Fibroblast of pulmonary artery (primary cell): ENCODE results near the gene DYNLT2.

Experiments
- DNase-seq: peaks from one replicate; pipeline ENCODE4 v3.0.0-alpha.2; 2010; ENCODE audit warnings: low read depth
- H3K4me3 ChIP-seq: replicated peaks from 2 replicates; pipeline ENCODE4 v1.5.1; 2011; ENCODE audit warnings: low read depth, mild to moderate bottlenecking, control low read depth, low read length, moderate library complexity
- CTCF ChIP-seq: IDR thresholded peaks from 2 replicates; pipeline ENCODE4 v1.5.1; 2011; ENCODE audit warnings: mild to moderate bottlenecking, control low read depth, low read length, inconsistent platforms; ENCODE audit errors: missing control alignments

The DYNLT2 gene

GRCh38 chr6:169738204-169738975 lies 13.0 kb downstream of the DYNLT2 start:
- no peak for DNase-seq
- no peak overlapping the region for H3K4me3 ChIP-seq
- no peak for TF ChIP-seq CTCF

- no peak overlapping the region for H3K4me3 ChIP-seq
- no peak for TF ChIP-seq CTCF
- DNase-seq = no peak
Measured at GRCh38 chr6:169729961-169730360, 21.4 kb downstream of the DYNLT2 start.

- no peak overlapping the region for H3K4me3 ChIP-seq
- no peak for TF ChIP-seq CTCF
- no peak for DNase-seq
Measured at GRCh38 chr6:169726963-169727362, 24.4 kb downstream of the DYNLT2 start.

GRCh38 chr6:169726049-169726400 lies 25.3 kb downstream of the DYNLT2 start:
- TF ChIP-seq CTCF = no peak
- no peak overlapping the region for H3K4me3 ChIP-seq
- no peak for DNase-seq

GRCh38 chr6:169725125-169726048 lies 26.0 kb downstream of the DYNLT2 start:
- DNase-seq = peak; percentile 84
- no peak for TF ChIP-seq CTCF
- peak overlapping the region; percentile 57 for H3K4me3 ChIP-seq

GRCh38 chr6:169724494-169725124 lies 26.8 kb downstream of the DYNLT2 start, which contains the start of gene PHF10:
TSS of gene PHF10 (minus strand) at chr6:169724500. CDS start at chr6:169723931, 569 bp downstream.
- H3K4me3 ChIP-seq = peak within 1 kb of the TSS; percentile 72
- no peak for TF ChIP-seq CTCF

More at GRCh38 chr6:169724494-169725124, 26.8 kb downstream of the DYNLT2 start, which contains the start of gene PHF10:
- DNase-seq = peak; percentile 27
